GM19328 (cell line): Measurements from ENCODE around the gene ARHGAP24.

Source experiments
- ATAC-seq: cut with Tn5 transposase; IDR thresholded peaks from one replicate; pipeline ENCODE4 v1.9.1; 2021; ENCODE audit warnings: mild to moderate bottlenecking, moderate library complexity; ENCODE audit not compliant: unreplicated experiment

Gene ARHGAP24

GRCh38 chr4:85732124-85732523 lies 257.2 kb downstream of the ARHGAP24 start:
- ATAC-seq = no peak

- ATAC-seq = no peak
These were observed 258.8 kb downstream of the ARHGAP24 start for GRCh38 chr4:85733798-85734197.

GRCh38 chr4:85734424-85734831 lies 259.5 kb downstream of the ARHGAP24 start:
- no peak for ATAC-seq

- ATAC-seq = no peak
These were observed 261.6 kb downstream of the ARHGAP24 start for GRCh38 chr4:85736571-85736970.

GRCh38 chr4:85737254-85737653 lies 262.3 kb downstream of the ARHGAP24 start:
- no peak for ATAC-seq

GRCh38 chr4:85738721-85739120 lies 263.8 kb downstream of the ARHGAP24 start:
- ATAC-seq = no peak

GRCh38 chr4:85740431-85740861 lies 265.5 kb downstream of the ARHGAP24 start:
- no peak for ATAC-seq

GRCh38 chr4:85741381-85741780 lies 266.4 kb downstream of the ARHGAP24 start:
- no peak for ATAC-seq

- ATAC-seq = no peak
These were observed 267.1 kb downstream of the ARHGAP24 start for GRCh38 chr4:85741921-85742591.

- ATAC-seq = no peak
These were observed 270.0 kb downstream of the ARHGAP24 start for GRCh38 chr4:85744950-85745349.

- no peak for ATAC-seq
These were observed 271.0 kb downstream of the ARHGAP24 start for GRCh38 chr4:85745939-85746338.

- ATAC-seq = no peak
These were observed 273.0 kb downstream of the ARHGAP24 start for GRCh38 chr4:85747882-85748491.

- ATAC-seq = no peak
These were observed 273.7 kb downstream of the ARHGAP24 start for GRCh38 chr4:85748654-85749053.

- ATAC-seq = no peak
These were observed 276.9 kb downstream of the ARHGAP24 start for GRCh38 chr4:85751866-85752265.

- ATAC-seq = no peak
These were observed 280.3 kb downstream of the ARHGAP24 start for GRCh38 chr4:85755285-85755684.

- no peak for ATAC-seq
These were observed 282.0 kb downstream of the ARHGAP24 start for GRCh38 chr4:85756938-85757337.

- no peak for ATAC-seq
These were observed 284.4 kb downstream of the ARHGAP24 start for GRCh38 chr4:85759388-85759787.

GRCh38 chr4:85760511-85760910 lies 285.6 kb downstream of the ARHGAP24 start:
- ATAC-seq = no peak

- ATAC-seq = no peak
These were observed 287.0 kb downstream of the ARHGAP24 start for GRCh38 chr4:85761803-85762528.

- ATAC-seq = no peak
These were observed 287.6 kb downstream of the ARHGAP24 start for GRCh38 chr4:85762529-85762871.

GRCh38 chr4:85763202-85763601 lies 288.3 kb downstream of the ARHGAP24 start:
- ATAC-seq = no peak

GRCh38 chr4:85767649-85768048 lies 292.7 kb downstream of the ARHGAP24 start:
- ATAC-seq = no peak
